ENCODE measurements around the gene PELI1. TPM values are rescaled to one million over a fixed set of nuclear protein-coding genes. Genes with fewer than 3 reads are reported as not detected.

PELI1 gene
- total and polyA plus RNA-seq, 2 donors (not counting 1 experiment from before 2014, with no cell fraction given) = 5.9 to 7.7 TPM

- Histone ChIP-seq H3K4me3 (replicated peaks in 1 of 4; ENCODE audit: control extremely low read depth in 1 of 4, insufficient read depth in 1 of 4, low read depth in 3 of 4, low read length in 4 of 4) (no peak overlapping the region), H3K9me3 (ENCODE audit: control insufficient read depth, insufficient read depth, low read depth, low read length) (no peaks in the 10 kb centered on the region), H3K9ac (ENCODE audit: insufficient read depth, low read length) (no peak overlapping the region), H3K36me3 (ENCODE audit: control insufficient read depth, insufficient read depth, low read length) (no peaks in the 10 kb centered on the region), H3K4me1 (ENCODE audit: control insufficient read depth, extremely low read depth, insufficient read depth, low read length) (no peaks in the 10 kb centered on the region), H3K79me2 (ENCODE audit: control insufficient read depth, insufficient read depth, low read length) (no peaks in the 10 kb centered on the region), H4K20me1 (ENCODE audit: control insufficient read depth, extremely low read depth, insufficient read depth, low read length) (no peaks in the 10 kb centered on the region), H3K27ac (ENCODE audit: insufficient read depth, low read length) (no peak overlapping the region), H2AFZ (ENCODE audit: low read length) (no peak overlapping the region), H3K27me3 (ENCODE audit: control insufficient read depth, insufficient read depth, low read length) (no peaks in the 10 kb centered on the region), H3K4me2 (ENCODE audit: extremely low read depth, insufficient read depth, low read length) (no peak overlapping the region)
- peak; percentile 55 to 75 for DNase-seq (ENCODE audit: low read depth in 2 of 2)
- TF ChIP-seq CTCF (conservative IDR thresholded peaks at IDR 0.05 in 1 of 2, IDR thresholded peaks at IDR 0.05 in 1 of 2; ENCODE audit: low read depth in 1 of 2, low read length in 2 of 2) (no peak), EZH2 (IDR thresholded peaks at IDR 0.05; ENCODE audit: low read length, missing control alignments) (no peak)
These were observed 13.6 kb upstream of the PELI1 start for GRCh38 chr2:64157792-64158191.

GRCh38 chr2:64153811-64154210 is 9.6 kb upstream of the PELI1 start:
- Histone ChIP-seq H3K4me3 (replicated peaks in 1 of 4; ENCODE audit: control extremely low read depth in 1 of 4, insufficient read depth in 1 of 4, low read depth in 3 of 4, low read length in 4 of 4) (no peak overlapping the region), H3K4me1 (ENCODE audit: control insufficient read depth, extremely low read depth, insufficient read depth, low read length) (no peaks in the 10 kb centered on the region), H4K20me1 (ENCODE audit: control insufficient read depth, extremely low read depth, insufficient read depth, low read length) (no peaks in the 10 kb centered on the region), H3K4me2 (ENCODE audit: extremely low read depth, insufficient read depth, low read length) (no peak overlapping the region), H3K27ac (ENCODE audit: insufficient read depth, low read length) (no peak overlapping the region), H3K9me3 (ENCODE audit: control insufficient read depth, insufficient read depth, low read depth, low read length) (no peaks in the 10 kb centered on the region), H3K36me3 (ENCODE audit: control insufficient read depth, insufficient read depth, low read length) (no peaks in the 10 kb centered on the region), H3K27me3 (ENCODE audit: control insufficient read depth, insufficient read depth, low read length) (no peaks in the 10 kb centered on the region), H3K79me2 (ENCODE audit: control insufficient read depth, insufficient read depth, low read length) (no peaks in the 10 kb centered on the region), H3K9ac (ENCODE audit: insufficient read depth, low read length) (no peak overlapping the region), H2AFZ (ENCODE audit: low read length) (no peak overlapping the region)
- DNase-seq (ENCODE audit: low read depth in 2 of 2) = no peak
- TF ChIP-seq EZH2 (IDR thresholded peaks at IDR 0.05; ENCODE audit: low read length, missing control alignments) (no peak), CTCF (conservative IDR thresholded peaks at IDR 0.05 in 1 of 2, IDR thresholded peaks at IDR 0.05 in 1 of 2; ENCODE audit: low read depth in 1 of 2, low read length in 2 of 2) (no peak)

- no peak for DNase-seq (ENCODE audit: low read depth in 2 of 2)
- H3K79me2 ChIP-seq (ENCODE audit: control insufficient read depth, insufficient read depth, low read length) = no peaks in the 10 kb centered on the region
- TF ChIP-seq CTCF (conservative IDR thresholded peaks at IDR 0.05 in 1 of 2, IDR thresholded peaks at IDR 0.05 in 1 of 2; ENCODE audit: low read depth in 1 of 2, low read length in 2 of 2) = no peak
- no peak for TF ChIP-seq EZH2 (IDR thresholded peaks at IDR 0.05; ENCODE audit: low read length, missing control alignments)
These were observed 7.3 kb upstream of the PELI1 start for GRCh38 chr2:64151476-64151875.

More at GRCh38 chr2:64151476-64151875, 7.3 kb upstream of the PELI1 start:
- no peaks in the 10 kb centered on the region for H4K20me1 ChIP-seq (ENCODE audit: control insufficient read depth, extremely low read depth, insufficient read depth, low read length)
- no peaks in the 10 kb centered on the region for H3K4me1 ChIP-seq (ENCODE audit: control insufficient read depth, extremely low read depth, insufficient read depth, low read length)
- H3K36me3 ChIP-seq (ENCODE audit: control insufficient read depth, insufficient read depth, low read length) = no peaks in the 10 kb centered on the region
- H3K9me3 ChIP-seq (ENCODE audit: control insufficient read depth, insufficient read depth, low read depth, low read length) = no peaks in the 10 kb centered on the region
- no peak overlapping the region for H3K4me2 ChIP-seq (ENCODE audit: extremely low read depth, insufficient read depth, low read length)
- no peak overlapping the region for H2AFZ ChIP-seq (ENCODE audit: low read length)
- no peak overlapping the region for H3K9ac ChIP-seq (ENCODE audit: insufficient read depth, low read length)
- H3K27me3 ChIP-seq (ENCODE audit: control insufficient read depth, insufficient read depth, low read length) = no peaks in the 10 kb centered on the region
- H3K27ac ChIP-seq (ENCODE audit: insufficient read depth, low read length) = no peak overlapping the region
- H3K4me3 ChIP-seq (replicated peaks in 1 of 4; ENCODE audit: control extremely low read depth in 1 of 4, insufficient read depth in 1 of 4, low read depth in 3 of 4, low read length in 4 of 4) = no peak overlapping the region

Data from fibroblast of lung (primary cell).